Pons (tissue), 1 donor: ENCODE results near the gene C11orf21.

ENCODE experiments used
- DNase-seq: peaks from one replicate; pipeline ENCODE4 v3.0.0-alpha.2; 2016; ENCODE audit warnings: low spot score

C11orf21 gene

GRCh38 chr11:2308713-2309112 is 7.0 kb upstream of the C11orf21 start:
- DNase-seq = no peak

DNA sequence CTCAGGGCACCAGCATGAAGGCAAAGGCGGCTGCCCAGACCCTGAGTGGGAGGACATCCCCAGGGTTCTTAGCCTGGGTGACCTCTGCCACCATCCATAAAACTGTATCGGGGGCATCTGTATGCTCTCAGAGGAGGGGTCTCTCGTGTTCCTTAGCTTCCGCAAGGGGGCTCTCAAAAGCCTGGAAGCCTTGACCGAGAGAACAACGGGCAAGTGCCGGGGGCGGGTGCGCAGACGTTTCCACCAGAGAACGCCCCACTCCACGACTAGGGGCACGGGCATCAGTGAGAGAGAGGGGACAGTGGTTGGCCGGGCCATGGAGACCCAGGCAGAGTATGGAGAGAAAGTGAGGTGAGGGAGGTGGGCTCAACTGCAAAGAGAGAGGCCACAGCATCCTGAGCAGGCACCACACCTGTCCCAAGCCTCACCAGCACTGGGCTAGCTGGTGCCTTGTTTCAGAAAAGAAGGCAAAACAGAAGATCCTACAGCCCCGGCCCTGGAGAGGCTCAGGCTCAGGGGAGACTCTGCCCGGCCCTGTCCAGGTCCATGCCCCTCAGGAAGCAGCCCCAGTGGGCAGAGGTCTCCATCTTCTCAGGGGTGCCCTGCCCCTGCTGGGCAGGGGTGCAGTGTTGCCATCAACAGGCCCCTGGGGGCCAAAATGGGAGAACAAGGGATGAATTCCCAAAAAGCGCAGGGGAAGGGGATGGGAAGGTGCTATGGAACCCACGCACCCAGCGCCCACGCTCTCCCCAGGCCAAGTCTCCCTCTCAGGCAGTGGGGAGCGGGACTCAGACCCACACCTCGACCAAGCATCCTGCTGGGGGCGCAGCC is 6.0 kb upstream of the C11orf21 start:
- no peak for DNase-seq

- no peak for DNase-seq
Measured at GRCh38 chr11:2306877-2307500, 5.3 kb upstream of the C11orf21 start.

- DNase-seq = no peak
Measured at GRCh38 chr11:2306452-2306823, 4.7 kb upstream of the C11orf21 start.

DNA sequence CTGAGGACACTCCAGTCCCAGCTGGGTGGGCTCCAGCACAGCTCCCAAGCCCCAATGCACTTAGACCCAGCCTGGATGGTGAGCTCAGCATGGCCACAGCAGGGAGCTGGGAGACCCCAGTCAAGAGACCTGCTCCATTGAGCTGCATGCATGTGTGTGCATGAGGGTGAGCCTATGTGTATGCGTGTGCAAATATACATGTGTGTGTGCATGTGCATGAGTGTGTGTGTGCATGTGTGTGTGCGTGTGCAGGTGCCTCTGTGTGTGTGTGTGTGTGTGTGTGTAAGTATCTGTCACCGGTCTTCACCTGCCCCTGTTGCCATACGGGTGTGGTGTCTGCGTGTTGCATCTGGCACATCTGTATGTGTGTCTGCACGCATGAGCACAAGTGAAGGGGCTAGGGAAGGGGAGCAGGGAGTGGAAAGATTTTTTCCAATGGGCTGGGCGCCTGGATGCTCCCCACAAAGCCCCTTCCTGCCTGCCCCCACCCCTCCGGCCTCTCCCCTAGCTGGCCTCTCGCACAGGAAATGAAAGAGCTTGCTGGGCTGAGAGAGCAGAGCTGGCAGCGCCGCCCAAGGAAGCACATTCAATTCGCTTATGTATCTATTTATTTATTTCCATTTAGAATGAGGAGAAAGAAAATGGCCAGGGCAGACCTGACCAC is 4.2 kb upstream of the C11orf21 start:
- no peak for DNase-seq

DNA sequence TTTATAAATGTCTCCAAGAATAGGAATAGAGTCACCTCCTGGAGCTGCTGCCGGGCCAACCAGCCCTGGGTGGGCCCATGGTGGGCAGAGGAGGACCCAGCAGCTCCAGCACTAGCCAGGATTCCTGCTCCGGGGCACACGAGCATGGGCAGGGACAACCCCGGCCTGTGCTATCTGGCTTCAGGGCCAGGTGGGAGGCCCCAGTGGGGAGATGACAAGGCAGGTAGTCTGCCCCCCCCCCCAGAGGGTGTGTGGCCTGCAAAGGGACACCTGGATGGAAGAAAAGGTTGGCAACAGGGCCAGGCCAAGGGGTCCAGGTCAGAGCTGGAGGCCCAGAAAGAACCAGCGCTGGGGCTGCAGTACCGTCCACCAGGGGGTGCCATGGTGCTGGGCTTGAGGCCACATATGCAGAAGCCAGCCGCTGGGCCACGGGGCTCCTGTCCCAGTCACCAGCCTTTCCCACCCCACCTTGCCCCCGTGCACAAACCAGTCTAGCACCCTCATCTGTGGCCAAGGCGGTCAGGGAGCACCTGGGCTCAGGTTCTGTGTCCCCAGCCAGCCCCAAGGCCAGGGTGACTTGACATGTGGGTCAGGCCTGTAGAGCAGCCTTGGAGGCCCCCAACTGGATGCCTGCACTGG is 3.5 kb upstream of the C11orf21 start:
- DNase-seq = peak; percentile 56

DNA sequence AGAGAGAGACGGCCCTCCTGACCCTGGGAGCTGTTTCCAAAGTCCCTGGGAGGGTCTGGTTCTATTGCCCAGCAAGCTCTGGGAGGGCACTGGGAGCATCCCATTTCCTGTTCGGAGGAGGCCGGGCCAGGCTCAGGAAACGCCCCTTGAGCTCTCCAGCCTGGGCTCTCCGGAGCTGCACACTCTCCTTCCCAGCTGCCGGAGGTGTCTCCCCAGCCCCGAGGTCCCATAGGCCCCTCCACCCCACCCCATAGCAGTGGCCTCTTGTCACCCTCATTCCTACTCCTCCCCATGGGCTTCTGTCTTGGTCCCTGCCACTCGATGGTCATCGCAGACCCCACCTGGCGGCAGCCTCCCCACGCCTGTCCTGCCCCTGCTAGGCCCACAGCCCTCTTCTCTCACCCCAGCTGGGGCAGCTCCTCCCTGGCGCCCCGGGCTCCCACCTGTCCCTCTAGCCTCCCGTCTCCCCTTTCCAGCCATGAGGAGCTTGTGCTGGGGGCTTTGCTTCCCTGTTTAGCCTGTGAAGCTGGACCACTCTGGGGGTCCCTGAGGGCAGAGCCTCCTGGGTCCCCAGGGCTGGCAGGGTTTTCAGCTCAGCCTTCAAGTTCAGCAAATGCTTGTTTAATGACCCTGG is 2.9 kb upstream of the C11orf21 start:
- no peak for DNase-seq

DNA sequence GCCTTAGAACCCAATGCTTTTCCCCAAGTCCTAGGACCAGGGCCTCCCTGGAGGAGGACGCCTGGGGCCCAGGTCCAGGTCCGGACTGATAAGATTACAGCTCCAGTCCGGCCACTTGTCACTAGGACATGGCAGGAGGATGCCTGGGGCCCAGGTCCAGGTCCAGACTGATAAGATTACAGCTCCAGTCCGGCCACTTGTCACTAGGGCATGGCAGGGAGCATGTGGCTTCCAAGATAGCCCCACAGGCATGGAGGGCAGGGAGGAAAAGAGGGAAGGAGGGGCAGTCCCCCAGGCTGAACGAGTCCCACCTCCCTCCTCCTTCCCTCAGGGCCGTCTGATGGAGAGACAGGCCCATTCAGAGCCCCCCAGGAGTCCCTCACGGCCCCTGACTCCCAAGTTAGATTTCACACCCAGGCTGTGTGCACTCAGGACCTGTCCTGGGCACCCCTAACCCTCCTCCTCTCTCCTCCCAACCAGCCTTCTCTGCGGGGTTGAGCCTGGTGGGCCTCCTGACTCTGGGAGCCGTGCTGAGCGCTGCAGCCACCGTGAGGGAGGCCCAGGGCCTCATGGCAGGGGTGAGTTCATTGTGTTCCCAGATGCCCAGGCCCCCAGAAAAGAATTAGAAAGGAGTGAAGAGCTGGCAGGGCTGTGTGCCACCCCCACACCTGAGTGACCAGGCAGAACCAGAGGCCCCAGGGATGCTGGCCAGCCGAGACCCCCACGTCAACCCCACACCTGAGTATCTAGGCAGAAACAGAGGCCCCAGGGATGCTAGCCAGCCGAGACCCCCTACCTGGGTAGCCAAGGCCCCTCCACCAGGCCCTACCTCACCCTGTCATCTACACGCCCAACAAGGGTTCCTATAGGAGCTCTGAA is 2.1 kb upstream of the C11orf21 start:
- DNase-seq = no peak

- DNase-seq = peak; percentile 37
Measured at GRCh38 chr11:2302896-2303626, 1.3 kb upstream of the C11orf21 start.

GRCh38 chr11:2302306-2302895 is 683 bp upstream of the C11orf21 start:
- DNase-seq = no peak

- DNase-seq = no peak
Measured at GRCh38 chr11:2300936-2301630, 635 bp downstream of the C11orf21 start.

- DNase-seq = no peak
Measured at GRCh38 chr11:2300290-2300935, 1.3 kb downstream of the C11orf21 start.

GRCh38 chr11:2299773-2300172 is 1.9 kb downstream of the C11orf21 start:
- no peak for DNase-seq

DNA sequence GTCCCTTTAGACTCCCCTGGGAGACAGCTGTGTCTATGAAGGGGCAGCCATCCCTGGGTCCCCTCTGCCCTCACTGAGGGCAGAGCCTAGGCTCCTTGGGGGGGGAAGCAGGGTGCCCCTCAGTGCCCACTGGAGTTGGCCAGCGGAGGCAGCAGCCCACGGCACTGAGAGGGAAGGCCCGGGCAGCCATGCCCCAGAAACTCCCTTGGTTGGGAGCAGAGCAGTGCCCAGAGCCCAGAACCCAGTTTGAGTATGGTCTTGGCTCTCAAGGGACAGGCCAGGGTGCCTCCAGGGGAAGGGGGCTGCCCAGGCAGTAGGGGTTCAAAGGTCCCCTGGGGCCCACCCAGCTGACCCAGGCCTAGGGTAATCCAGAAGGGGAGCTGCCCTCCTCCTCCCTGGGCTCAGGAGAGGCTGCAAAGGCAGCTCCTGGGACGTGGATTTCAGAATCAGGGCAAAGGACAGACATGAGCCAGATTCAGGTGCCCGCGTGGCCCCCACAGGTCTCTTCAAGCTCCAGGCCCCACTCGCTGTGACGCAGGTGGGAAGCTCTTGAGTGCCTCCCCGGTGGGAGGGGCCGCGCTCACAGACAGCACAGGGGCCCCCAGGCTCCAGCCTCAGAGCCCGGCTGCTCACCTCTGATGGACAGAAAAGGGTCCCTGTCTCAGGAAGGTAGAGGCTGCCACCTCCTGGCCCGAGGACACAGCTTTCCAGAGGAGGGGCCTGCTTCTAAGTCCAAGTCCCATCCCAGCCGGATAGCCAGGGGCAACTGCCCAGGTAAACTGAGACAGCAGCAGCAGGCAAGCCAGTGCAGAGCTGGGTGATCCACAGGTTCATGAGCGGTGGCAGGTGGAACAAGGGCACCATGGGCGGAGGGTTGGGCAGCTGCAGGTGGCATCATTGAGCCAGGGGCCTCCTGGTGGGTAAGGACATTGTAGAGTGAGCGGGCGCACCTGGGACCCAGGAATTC is 2.6 kb downstream of the C11orf21 start:
- DNase-seq = no peak

- no peak for DNase-seq
Measured at GRCh38 chr11:2298131-2298794, 3.5 kb downstream of the C11orf21 start.

GRCh38 chr11:2297623-2298030 is 4.1 kb downstream of the C11orf21 start:
- DNase-seq = no peak
